ENCODE measurements around the gene PDIA6.

Gene PDIA6

GRCh38 chr2:10860814-10861325 is 48.3 kb upstream of the PDIA6 start:
- no peak overlapping the region for H4K8ac ChIP-seq (ENCODE audit: low read depth, low read length)
- H2BK15ac ChIP-seq (ENCODE audit: low read length), result no peak overlapping the region
- no peaks in the 10 kb centered on the region for H3K36me3 ChIP-seq (replicated peaks in 1 of 2; ENCODE audit: control insufficient read depth in 2 of 2, insufficient read depth in 2 of 2, low read length in 2 of 2)
- no peak overlapping the region for H4K91ac ChIP-seq (ENCODE audit: low read depth, low read length, poor library complexity)
- DNase-seq (ENCODE audit: low spot score), result no peak
- no peaks in the 10 kb centered on the region for H3K9me3 ChIP-seq (replicated peaks in 1 of 2; ENCODE audit: control insufficient read depth in 2 of 2, insufficient read depth in 1 of 2, low read depth in 1 of 2, low read length in 2 of 2)
- no peak overlapping the region for H3K14ac ChIP-seq (ENCODE audit: low read length)
- no peak overlapping the region for H3K27ac ChIP-seq (replicated peaks; ENCODE audit: low read length)
- H2AK5ac ChIP-seq (ENCODE audit: low read depth, low read length), result no peak overlapping the region
- H3K27me3 ChIP-seq (ENCODE audit: control insufficient read depth in 3 of 3, insufficient read depth in 3 of 3, low read depth in 1 of 3, low read length in 3 of 3), result peaks cover 0 to 7% (median 0%) of the 10 kb centered on the region in 3 experiments
- H3K4me3 ChIP-seq (ENCODE audit: low read length in 2 of 2), result no peak overlapping the region
- no peak overlapping the region for H2BK5ac ChIP-seq (ENCODE audit: low read length)
- H3K18ac ChIP-seq (ENCODE audit: low read length), result no peak overlapping the region
- no peaks in the 10 kb centered on the region for H3K79me1 ChIP-seq (ENCODE audit: low read depth, low read length)
- no peak overlapping the region for H3K4ac ChIP-seq (ENCODE audit: low read length)
- WGBS, 2 donors (ENCODE audit: extremely low coverage in 2 of 2, insufficient read length in 2 of 2, insufficient replicate concordance in 1 of 2), result no CpG with 5 or more reads among the region's 8 CpGs
- no peak overlapping the region for H2BK120ac ChIP-seq (ENCODE audit: low read depth, low read length)
- H3K23ac ChIP-seq (ENCODE audit: low read depth, low read length, poor library complexity), result no peak overlapping the region
- no peak overlapping the region for H2AFZ ChIP-seq (ENCODE audit: low read length)
- H2BK12ac ChIP-seq (ENCODE audit: low read length), result no peak overlapping the region
- H3K4me2 ChIP-seq (ENCODE audit: insufficient read depth, low read length, poor library complexity, severe bottlenecking), result no peak overlapping the region
- no peak overlapping the region for H3K9ac ChIP-seq (ENCODE audit: low read depth, low read length, poor library complexity)
- H3K4me1 ChIP-seq (ENCODE audit: control insufficient read depth in 2 of 2, insufficient read depth in 1 of 2, low read depth in 1 of 2, low read length in 2 of 2), result peaks cover 3 to 5% of the 10 kb centered on the region in 2 donors

GRCh38 chr2:10860081-10860813 is 47.7 kb upstream of the PDIA6 start:
- no peak for DNase-seq (ENCODE audit: low spot score)
- H3K18ac ChIP-seq (ENCODE audit: low read length), result no peak overlapping the region
- H3K4me2 ChIP-seq (ENCODE audit: insufficient read depth, low read length, poor library complexity, severe bottlenecking), result no peak overlapping the region
- H3K27me3 ChIP-seq (ENCODE audit: control insufficient read depth in 3 of 3, insufficient read depth in 3 of 3, low read depth in 1 of 3, low read length in 3 of 3), result peaks cover 0 to 11% (median 0%) of the 10 kb centered on the region in 3 experiments
- H3K4me3 ChIP-seq (ENCODE audit: low read length in 2 of 2), result no peak overlapping the region
- H2BK12ac ChIP-seq (ENCODE audit: low read length), result no peak overlapping the region
- H4K91ac ChIP-seq (ENCODE audit: low read depth, low read length, poor library complexity), result no peak overlapping the region
- H3K23ac ChIP-seq (ENCODE audit: low read depth, low read length, poor library complexity), result no peak overlapping the region
- no peak overlapping the region for H3K27ac ChIP-seq (replicated peaks; ENCODE audit: low read length)
- peaks cover 3 to 5% of the 10 kb centered on the region in 2 donors for H3K4me1 ChIP-seq (ENCODE audit: control insufficient read depth in 2 of 2, insufficient read depth in 1 of 2, low read depth in 1 of 2, low read length in 2 of 2)
- WGBS, 2 donors (ENCODE audit: extremely low coverage in 2 of 2, insufficient read length in 2 of 2, insufficient replicate concordance in 1 of 2), result no CpG with 5 or more reads among the region's 13 CpGs
- no peak overlapping the region for H3K9ac ChIP-seq (ENCODE audit: low read depth, low read length, poor library complexity)
- no peak overlapping the region for H3K14ac ChIP-seq (ENCODE audit: low read length)
- H2BK15ac ChIP-seq (ENCODE audit: low read length), result no peak overlapping the region
- no peaks in the 10 kb centered on the region for H3K79me1 ChIP-seq (ENCODE audit: low read depth, low read length)
- no peaks in the 10 kb centered on the region for H3K36me3 ChIP-seq (replicated peaks in 1 of 2; ENCODE audit: control insufficient read depth in 2 of 2, insufficient read depth in 2 of 2, low read length in 2 of 2)
- H2AK5ac ChIP-seq (ENCODE audit: low read depth, low read length), result no peak overlapping the region
- H4K8ac ChIP-seq (ENCODE audit: low read depth, low read length), result no peak overlapping the region
- no peak overlapping the region for H2BK120ac ChIP-seq (ENCODE audit: low read depth, low read length)
- H2AFZ ChIP-seq (ENCODE audit: low read length), result no peak overlapping the region
- H3K9me3 ChIP-seq (replicated peaks in 1 of 2; ENCODE audit: control insufficient read depth in 2 of 2, insufficient read depth in 1 of 2, low read depth in 1 of 2, low read length in 2 of 2), result no peaks in the 10 kb centered on the region
- H3K4ac ChIP-seq (ENCODE audit: low read length), result no peak overlapping the region
- H2BK5ac ChIP-seq (ENCODE audit: low read length), result no peak overlapping the region

GRCh38 chr2:10859278-10859677 is 46.7 kb upstream of the PDIA6 start:
- H2AK5ac ChIP-seq (ENCODE audit: low read depth, low read length), result no peak overlapping the region
- WGBS, 2 donors (ENCODE audit: extremely low coverage in 2 of 2, insufficient read length in 2 of 2, insufficient replicate concordance in 1 of 2), result no CpG with 5 or more reads among the region's 6 CpGs

GRCh38 chr2:10848541-10848940 is 36.0 kb upstream of the PDIA6 start:
- peaks cover 2 to 11% of the 10 kb centered on the region in 2 donors for H3K4me1 ChIP-seq (ENCODE audit: control insufficient read depth in 2 of 2, insufficient read depth in 1 of 2, low read depth in 1 of 2, low read length in 2 of 2)
- peaks cover 0 to 4% (median 0%) of the 10 kb centered on the region in 3 experiments for H3K27me3 ChIP-seq (ENCODE audit: control insufficient read depth in 3 of 3, insufficient read depth in 3 of 3, low read depth in 1 of 3, low read length in 3 of 3)
- no peak overlapping the region for H2BK15ac ChIP-seq (ENCODE audit: low read length)
- H2BK12ac ChIP-seq (ENCODE audit: low read length), result no peak overlapping the region
- H3K18ac ChIP-seq (ENCODE audit: low read length), result no peak overlapping the region
- H3K36me3 ChIP-seq (replicated peaks in 1 of 2; ENCODE audit: control insufficient read depth in 2 of 2, insufficient read depth in 2 of 2, low read length in 2 of 2), result no peaks in the 10 kb centered on the region
- no peak overlapping the region for H3K4me3 ChIP-seq (ENCODE audit: low read length in 2 of 2)
- H2BK120ac ChIP-seq (ENCODE audit: low read depth, low read length), result no peak overlapping the region
- WGBS, 2 donors (ENCODE audit: extremely low coverage in 2 of 2, insufficient read length in 2 of 2, insufficient replicate concordance in 1 of 2), result no CpG with 5 or more reads among the region's 4 CpGs
- no peak for DNase-seq (ENCODE audit: low spot score)
- H3K9me3 ChIP-seq (replicated peaks in 1 of 2; ENCODE audit: control insufficient read depth in 2 of 2, insufficient read depth in 1 of 2, low read depth in 1 of 2, low read length in 2 of 2), result no peaks in the 10 kb centered on the region
- H3K23ac ChIP-seq (ENCODE audit: low read depth, low read length, poor library complexity), result no peak overlapping the region
- no peak overlapping the region for H3K14ac ChIP-seq (ENCODE audit: low read length)
- H3K4me2 ChIP-seq (ENCODE audit: insufficient read depth, low read length, poor library complexity, severe bottlenecking), result no peak overlapping the region
- H2AFZ ChIP-seq (ENCODE audit: low read length), result no peak overlapping the region
- no peak overlapping the region for H2BK5ac ChIP-seq (ENCODE audit: low read length)
- H3K4ac ChIP-seq (ENCODE audit: low read length), result no peak overlapping the region
- H4K8ac ChIP-seq (ENCODE audit: low read depth, low read length), result no peak overlapping the region
- no peak overlapping the region for H2AK5ac ChIP-seq (ENCODE audit: low read depth, low read length)
- H4K91ac ChIP-seq (ENCODE audit: low read depth, low read length, poor library complexity), result no peak overlapping the region
- no peak overlapping the region for H3K27ac ChIP-seq (replicated peaks; ENCODE audit: low read length)
- no peak overlapping the region for H3K9ac ChIP-seq (ENCODE audit: low read depth, low read length, poor library complexity)
- H3K79me1 ChIP-seq (ENCODE audit: low read depth, low read length), result no peaks in the 10 kb centered on the region

More at GRCh38 chr2:10859278-10859677, 46.7 kb upstream of the PDIA6 start:
- no peak for DNase-seq (ENCODE audit: low spot score)
- Histone ChIP-seq H3K14ac (ENCODE audit: low read length) (no peak overlapping the region), H3K4me2 (ENCODE audit: insufficient read depth, low read length, poor library complexity, severe bottlenecking) (no peak overlapping the region), H2BK12ac (ENCODE audit: low read length) (no peak overlapping the region), H3K27ac (replicated peaks; ENCODE audit: low read length) (no peak overlapping the region), H3K4me3 (ENCODE audit: low read length in 2 of 2) (no peak overlapping the region), H3K23ac (ENCODE audit: low read depth, low read length, poor library complexity) (no peak overlapping the region), H2BK120ac (ENCODE audit: low read depth, low read length) (no peak overlapping the region), H3K18ac (ENCODE audit: low read length) (no peak overlapping the region), H3K4me1 (ENCODE audit: control insufficient read depth in 2 of 2, insufficient read depth in 1 of 2, low read depth in 1 of 2, low read length in 2 of 2) (peaks cover 3 to 4% of the 10 kb centered on the region in 2 donors), H4K91ac (ENCODE audit: low read depth, low read length, poor library complexity) (no peak overlapping the region), H3K27me3 (ENCODE audit: control insufficient read depth in 3 of 3, insufficient read depth in 3 of 3, low read depth in 1 of 3, low read length in 3 of 3) (peaks cover 0 to 11% (median 0%) of the 10 kb centered on the region in 3 experiments), H3K36me3 (replicated peaks in 1 of 2; ENCODE audit: control insufficient read depth in 2 of 2, insufficient read depth in 2 of 2, low read length in 2 of 2) (no peaks in the 10 kb centered on the region), H3K4ac (ENCODE audit: low read length) (no peak overlapping the region), H2BK15ac (ENCODE audit: low read length) (no peak overlapping the region), H2BK5ac (ENCODE audit: low read length) (no peak overlapping the region), H3K9ac (ENCODE audit: low read depth, low read length, poor library complexity) (no peak overlapping the region), H2AFZ (ENCODE audit: low read length) (no peak overlapping the region), H4K8ac (ENCODE audit: low read depth, low read length) (no peak overlapping the region), H3K9me3 (replicated peaks in 1 of 2; ENCODE audit: control insufficient read depth in 2 of 2, insufficient read depth in 1 of 2, low read depth in 1 of 2, low read length in 2 of 2) (no peaks in the 10 kb centered on the region), H3K79me1 (ENCODE audit: low read depth, low read length) (no peaks in the 10 kb centered on the region)
